Spleen (tissue), 11 donors: ENCODE results near the gene GPR61. TPM values are rescaled to one million over a fixed set of nuclear protein-coding genes. Genes with fewer than 3 reads are reported as not detected.
A peak's percentile ranks its signal among the peaks of the same experiment; 100 is the strongest.

ENCODE experiments used
- DNase-seq: peaks from one replicate; pipeline ENCODE4 v3.0.0-alpha.2; 2020
- H3K27ac ChIP-seq, 8 donors: fragments of 200-600 bp; sonication (generic) in 7 of 8; 1 replicate in 4 of 8; 2 replicates in 4 of 8; pipeline versions ENCODE4 v1.5.0 to v1.8.0; 2016 to 2021; ENCODE audit warnings: inconsistent platforms in 4 of 8, mild to moderate bottlenecking in 4 of 8, moderate library complexity in 1 of 8
- H3K27me3 ChIP-seq, 7 donors: fragments of 200-600 bp; sonication (generic) in 6 of 7; replicated peaks in 1 of 7; 1 replicate in 4 of 7; 2 replicates in 3 of 7; pipeline versions ENCODE4 v1.5.0 to v1.8.0; 2016 to 2021; ENCODE audit warnings: inconsistent platforms in 3 of 7, mild to moderate bottlenecking in 1 of 7
- H3K36me3 ChIP-seq, 6 donors: fragments of 200-600 bp; sonication (generic) in 5 of 6; 1 replicate in 4 of 6; 2 replicates in 2 of 6; pipeline versions ENCODE4 v1.5.0 to v1.8.0; 2016 to 2021; ENCODE audit warnings: inconsistent platforms in 2 of 6
- H3K4me1 ChIP-seq, 6 donors: fragments of 200-600 bp; sonication (generic) in 5 of 6; 1 replicate in 3 of 6; 2 replicates in 3 of 6; pipeline versions ENCODE4 v1.5.0 to v1.8.0; 2016 to 2021; ENCODE audit warnings: inconsistent platforms in 3 of 6
- H3K4me3 ChIP-seq, 8 donors: fragments of 200-600 bp; sonication (generic) in 7 of 8; 1 replicate in 4 of 8; 2 replicates in 4 of 8; pipeline versions ENCODE4 v1.5.0 to v1.8.0; 2016 to 2021; ENCODE audit warnings: inconsistent platforms in 4 of 8, mild to moderate bottlenecking in 4 of 8, moderate library complexity in 2 of 8
- H3K9me3 ChIP-seq, 8 donors: fragments of 200-600 bp; sonication (generic) in 7 of 8; 1 replicate in 4 of 8; 2 replicates in 4 of 8; pipeline versions ENCODE4 v1.5.0 to v1.8.0; 2016 to 2021; ENCODE audit warnings: inconsistent platforms in 4 of 8
- CTCF ChIP-seq, 11 experiments: fragments of 200-600 bp in 7 of 11; fragments of 450-650 bp in 4 of 11; sonication (generic) in 4 of 11; IDR thresholded peaks in 8 of 11; conservative IDR thresholded peaks in 3 of 11; 1 replicate in 7 of 11; 2 replicates in 4 of 11; pipeline versions ENCODE4 v1.4.0 to v1.8.0; 2016 to 2021; ENCODE audit warnings: antibody characterized with exemption in 11 of 11, inconsistent platforms in 4 of 11, mild to moderate bottlenecking in 1 of 11
- POLR2A ChIP-seq, 3 donors: fragments of 450-650 bp; IDR thresholded peaks; one replicate each; pipeline ENCODE4 v1.5.1; 2017; ENCODE audit warnings: antibody characterized with exemption in 3 of 3, mild to moderate bottlenecking in 1 of 3
- POLR2AphosphoS5 ChIP-seq, 3 donors: sonication (generic); formaldehyde crosslinking; IDR thresholded peaks; one replicate each; pipeline ENCODE4 v1.5.1; 2017; ENCODE audit warnings: antibody characterized with exemption in 3 of 3
- WGBS, 5 donors: extraction: QIAGEN DNeasy Blood & Tissue Kit in 3 of 5; methylation state at CpG; one replicate each; pipeline versions ENCODE4 v1.1.5 to v1.1.7; 2013 to 2018; 5-methylcytosine and 5-hydroxymethylcytosine counted together
- intact Hi-C: fragments of 100-400 bp; cut with DNase I; formaldehyde crosslinking; loops from one replicate; pipeline ENCODE4 v1.15.0; 2023; ENCODE audit warnings: low total_unique reads
- polyA plus RNA-seq, 3 donors: library from polyadenylated mRNA; stranded (reverse); fragments of 200-250 nt; gene quantifications; one replicate each; pipeline ENCODE4 v1.2.1, GENCODE V29; 2013
- total RNA-seq, 7 donors: library from RNA; depleted of rRNA in 3 of 7; stranded (reverse); fragments of >200 nt in 3 of 7; fragmentation: NEBNext Ultra II Directional in 4 of 7; extraction: Animal tissue kit (Norgen Biotek cat#: 25700) in 4 of 7; gene quantifications; one replicate each; pipeline versions ENCODE4 v1.1.0 to v1.2.1, GENCODE V29; 2016 to 2021
- donor health status: healthy with polysubstance abuse.
- donor health status: DM: no; HTN: no; CAD: no; lungs with moderate emphysema.
- donor health status: DM: no; HTN: no; CAD: no.
- donor health status: Bipolar disorder and iron deficiency.
- donor health status: healthy.
- donor health status: DM: no; HTN: no; CAD: no.
- donor health status: DM: yes; HTN: yes; CAD: no.

The GPR61 gene
- total and polyA plus RNA-seq, 10 donors, result not detected

- TF ChIP-seq POLR2AphosphoS5 (IDR thresholded peaks at IDR 0.05), result no peak
- no peak for TF ChIP-seq POLR2A (IDR thresholded peaks at IDR 0.05)
- TF ChIP-seq CTCF (IDR thresholded peaks at IDR 0.05 in 8 of 11, conservative IDR thresholded peaks at IDR 0.05 in 3 of 11), result no peak
- no peak for DNase-seq
- Histone ChIP-seq H3K27me3 (no peaks in the 10 kb centered on the region), H3K4me1 (no peaks in the 10 kb centered on the region), H3K36me3 (no peaks in the 10 kb centered on the region), H3K27ac (no peak overlapping the region), H3K4me3 (no peak overlapping the region), H3K9me3 (no peaks in the 10 kb centered on the region)
- intact Hi-C loops, result loop anchor here (10.0 kb wide), 1 partner anchor 114 kb away; the partner anchor contains the start of gene PSMA5
- WGBS, 5 donors, result 81 to 94% (median 91%) methylated on average over 7 to 9 of the region's 9 CpGs
Observed at GRCh38 chr1:109538827-109539555, 681 bp upstream of the GPR61 start.

- Histone ChIP-seq H3K36me3 (no peaks in the 10 kb centered on the region), H3K9me3 (no peaks in the 10 kb centered on the region), H3K4me3 (no peak overlapping the region), H3K27me3 (no peaks in the 10 kb centered on the region), H3K27ac (peak overlapping the region in 1 of 8 donors; percentile 22), H3K4me1 (peaks cover 0 to 9% (median 2%) of the 10 kb centered on the region in 6 donors)
- DNase-seq, result no peak
- intact Hi-C loops, result loop anchor here (10.0 kb wide), 1 partner anchor 444 kb away; the partner anchor contains the start of gene AHCYL1
- TF ChIP-seq POLR2A (IDR thresholded peaks at IDR 0.05) (no peak), POLR2AphosphoS5 (IDR thresholded peaks at IDR 0.05) (no peak), CTCF (IDR thresholded peaks at IDR 0.05 in 8 of 11, conservative IDR thresholded peaks at IDR 0.05 in 3 of 11) (no peak)
- 79 to 87% (median 82%) methylated on average over 3 of the region's 3 CpGs for WGBS, 5 donors
Observed at GRCh38 chr1:109541102-109541501, 1.4 kb downstream of the GPR61 start.

GRCh38 chr1:109542657-109543056 lies 3.0 kb downstream of the GPR61 start:
- Histone ChIP-seq H3K27me3 (no peaks in the 10 kb centered on the region), H3K36me3 (no peaks in the 10 kb centered on the region), H3K27ac (no peak overlapping the region), H3K4me1 (peaks cover 12 to 24% (median 17%) of the 10 kb centered on the region in 6 donors), H3K9me3 (no peaks in the 10 kb centered on the region), H3K4me3 (no peak overlapping the region)
- WGBS, 5 donors, result 81 to 87% (median 86%) methylated on average over 7 to 10 of the region's 10 CpGs
- intact Hi-C loops, result loop anchor here (10.0 kb wide), 1 partner anchor 442 kb away; the partner anchor contains the start of gene AHCYL1
- no peak for DNase-seq
- TF ChIP-seq CTCF (IDR thresholded peaks at IDR 0.05 in 8 of 11, conservative IDR thresholded peaks at IDR 0.05 in 3 of 11), result no peak

GRCh38 chr1:109543283-109543987 lies 3.8 kb downstream of the GPR61 start:
- H3K27ac ChIP-seq, result no peak overlapping the region
- H3K9me3 ChIP-seq, result no peaks in the 10 kb centered on the region
- peak in 1 of 3 donors; percentile 3 for TF ChIP-seq POLR2AphosphoS5 (IDR thresholded peaks at IDR 0.05)
- TF ChIP-seq CTCF (IDR thresholded peaks at IDR 0.05 in 8 of 11, conservative IDR thresholded peaks at IDR 0.05 in 3 of 11), result no peak
- TF ChIP-seq POLR2A (IDR thresholded peaks at IDR 0.05), result no peak
- H3K36me3 ChIP-seq, result no peaks in the 10 kb centered on the region
- intact Hi-C loops, result loop anchor here (10.0 kb wide), 1 partner anchor 441 kb away; the partner anchor contains the start of gene AHCYL1
- no peaks in the 10 kb centered on the region for H3K27me3 ChIP-seq
- H3K4me1 ChIP-seq, result peaks cover 13 to 28% (median 18%) of the 10 kb centered on the region in 6 donors
- no peak for DNase-seq
- H3K4me3 ChIP-seq, result no peak overlapping the region
- WGBS, 5 donors, result 87 to 92% (median 90%) methylated on average over 18 to 24 of the region's 24 CpGs
